SKM-1 treated with dmso at 0.1 percent for 144 hours (cell line): ENCODE data around the gene RIMBP3C.
"Not testable (repeated sequence)": the region's sequence is repeated elsewhere in the genome, so short reads cannot be mapped to it uniquely, and the experiment has no call there.

ENCODE experiments used
- DNase-seq: peaks from one replicate; lab custom pipeline; 2025; ENCODE audit not compliant: unreplicated experiment; lab: John Stamatoyannopoulos, UW

The RIMBP3C gene, protein sequence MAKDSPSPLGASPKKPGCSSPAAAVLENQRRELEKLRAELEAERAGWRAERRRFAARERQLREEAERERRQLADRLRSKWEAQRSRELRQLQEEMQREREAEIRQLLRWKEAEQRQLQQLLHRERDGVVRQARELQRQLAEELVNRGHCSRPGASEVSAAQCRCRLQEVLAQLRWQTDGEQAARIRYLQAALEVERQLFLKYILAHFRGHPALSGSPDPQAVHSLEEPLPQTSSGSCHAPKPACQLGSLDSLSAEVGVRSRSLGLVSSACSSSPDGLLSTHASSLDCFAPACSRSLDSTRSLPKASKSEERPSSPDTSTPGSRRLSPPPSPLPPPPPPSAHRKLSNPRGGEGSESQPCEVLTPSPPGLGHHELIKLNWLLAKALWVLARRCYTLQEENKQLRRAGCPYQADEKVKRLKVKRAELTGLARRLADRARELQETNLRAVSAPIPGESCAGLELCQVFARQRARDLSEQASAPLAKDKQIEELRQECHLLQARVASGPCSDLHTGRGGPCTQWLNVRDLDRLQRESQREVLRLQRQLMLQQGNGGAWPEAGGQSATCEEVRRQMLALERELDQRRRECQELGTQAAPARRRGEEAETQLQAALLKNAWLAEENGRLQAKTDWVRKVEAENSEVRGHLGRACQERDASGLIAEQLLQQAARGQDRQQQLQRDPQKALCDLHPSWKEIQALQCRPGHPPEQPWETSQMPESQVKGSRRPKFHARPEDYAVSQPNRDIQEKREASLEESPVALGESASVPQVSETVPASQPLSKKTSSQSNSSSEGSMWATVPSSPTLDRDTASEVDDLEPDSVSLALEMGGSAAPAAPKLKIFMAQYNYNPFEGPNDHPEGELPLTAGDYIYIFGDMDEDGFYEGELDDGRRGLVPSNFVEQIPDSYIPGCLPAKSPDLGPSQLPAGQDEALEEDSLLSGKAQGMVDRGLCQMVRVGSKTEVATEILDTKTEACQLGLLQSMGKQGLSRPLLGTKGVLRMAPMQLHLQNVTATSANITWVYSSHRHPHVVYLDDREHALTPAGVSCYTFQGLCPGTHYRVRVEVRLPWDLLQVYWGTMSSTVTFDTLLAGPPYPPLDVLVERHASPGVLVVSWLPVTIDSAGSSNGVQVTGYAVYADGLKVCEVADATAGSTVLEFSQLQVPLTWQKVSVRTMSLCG (N-terminal part only)

DNA sequence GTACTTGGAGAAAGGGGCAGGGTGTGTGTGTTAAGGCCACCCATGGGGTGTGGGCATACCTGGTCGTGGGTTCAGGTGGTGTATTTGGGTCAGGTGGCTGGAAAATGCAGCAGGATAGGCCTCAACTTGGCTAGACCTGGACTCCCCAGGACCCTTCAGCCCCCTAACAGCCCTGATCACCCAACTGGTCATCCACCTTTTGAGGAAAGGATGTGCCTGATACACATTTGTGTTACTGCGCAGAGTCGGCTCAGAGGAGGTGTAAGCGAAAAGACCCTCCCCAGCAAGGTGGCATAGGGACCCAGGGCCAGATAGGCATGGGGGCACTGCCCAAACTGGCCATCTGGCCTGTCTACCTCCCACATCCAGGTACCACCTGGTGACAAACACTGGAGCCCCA lies at the start of gene RIMBP3C:
Gene RIMBP3C, minus strand, starts transcription at position 101 of the 400 bp plus-strand sequence. CDS start 485 bp downstream, outside the sequence.
- DNase-seq: not testable (repeated sequence)

GRCh38 chr22:21599053-21599893 lies 48.0 kb upstream of the RIMBP3C start:
- DNase-seq: no peak

DNA sequence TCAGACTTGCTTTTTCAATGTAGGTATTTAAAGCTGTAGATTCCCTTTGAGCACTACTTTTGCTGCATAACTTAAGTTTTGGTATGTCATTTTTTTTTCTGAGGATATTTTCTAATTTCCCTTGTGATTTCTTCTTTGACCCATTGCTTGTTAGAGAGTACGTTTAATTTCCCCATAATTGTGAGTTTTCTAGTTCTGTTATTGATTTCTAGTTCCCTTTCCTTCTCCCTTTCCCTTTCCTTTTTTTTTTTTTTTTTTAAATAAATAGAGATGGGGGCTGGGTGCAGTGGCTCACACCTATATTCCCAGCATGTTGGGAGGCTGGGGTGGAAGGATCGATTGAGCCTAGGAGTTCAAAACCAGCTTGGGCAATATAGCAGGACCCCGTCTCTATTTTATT lies 47.0 kb upstream of the RIMBP3C start:
- DNase-seq: no peak

GRCh38 chr22:21596356-21597135 lies 45.3 kb upstream of the RIMBP3C start:
- DNase-seq: not testable (repeated sequence)

- DNase-seq: no peak
Observed at GRCh38 chr22:21594865-21595452, 43.7 kb upstream of the RIMBP3C start.

DNA sequence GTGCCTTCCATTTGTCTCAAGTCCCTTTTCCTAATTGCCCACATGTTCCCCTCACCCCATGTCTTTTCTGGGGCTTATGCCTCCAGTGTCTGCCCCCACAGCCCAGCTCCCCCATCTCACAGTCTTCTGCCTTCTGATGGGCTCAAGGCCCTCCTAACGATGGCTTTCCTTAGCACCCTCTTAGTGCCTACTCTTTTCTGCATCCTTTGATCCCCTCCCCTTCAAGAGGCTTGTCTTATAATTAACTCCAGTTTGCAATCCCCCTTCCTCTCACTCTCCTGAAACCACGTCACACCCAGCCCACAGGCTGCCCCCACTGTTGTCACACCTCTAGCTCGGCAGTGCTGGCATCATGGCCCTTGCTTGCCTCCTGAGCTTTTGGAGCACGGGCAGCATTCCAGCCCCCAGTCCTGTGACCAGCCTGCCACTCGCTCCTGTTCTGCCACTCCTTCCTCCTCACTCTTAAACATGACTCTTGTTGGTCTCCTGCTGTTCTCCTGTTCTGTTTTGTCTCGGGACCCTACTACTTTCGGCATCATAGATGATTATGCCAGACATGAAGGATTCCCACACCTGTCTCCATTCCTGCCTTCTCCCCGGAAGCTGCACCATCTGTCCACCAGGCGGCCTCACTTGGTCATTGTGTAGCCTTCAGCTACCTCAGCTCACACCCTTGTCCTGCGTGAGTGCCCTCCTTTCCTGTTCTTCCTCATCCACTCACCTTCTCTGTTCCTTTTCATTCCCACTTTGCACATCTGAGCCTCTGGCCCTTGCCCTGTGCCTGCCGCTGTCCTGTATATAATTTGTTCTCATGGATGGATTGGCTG lies 42.4 kb upstream of the RIMBP3C start:
- DNase-seq: no peak

DNA sequence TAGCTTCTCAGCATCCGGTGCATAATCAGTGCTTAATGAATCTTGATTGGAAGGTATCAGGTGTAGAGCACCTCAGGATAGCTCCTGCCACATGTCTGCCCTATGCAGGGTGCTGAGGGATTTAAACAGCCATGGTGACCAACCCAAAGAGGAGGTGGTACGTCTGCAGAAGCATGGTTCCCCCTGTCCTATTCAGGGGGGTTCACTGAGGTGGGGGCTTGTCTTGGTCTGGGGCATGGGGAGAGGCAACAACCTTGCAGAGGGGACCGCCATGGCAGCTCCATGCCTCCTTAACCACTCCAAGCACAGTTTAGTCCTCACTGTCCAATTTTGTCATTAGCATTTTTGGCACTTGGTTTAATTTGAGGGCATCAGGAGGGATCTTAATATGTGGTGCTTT lies 41.2 kb upstream of the RIMBP3C start:
- no peak for DNase-seq

GRCh38 chr22:21591695-21592094 lies 40.4 kb upstream of the RIMBP3C start:
- no peak for DNase-seq

DNA sequence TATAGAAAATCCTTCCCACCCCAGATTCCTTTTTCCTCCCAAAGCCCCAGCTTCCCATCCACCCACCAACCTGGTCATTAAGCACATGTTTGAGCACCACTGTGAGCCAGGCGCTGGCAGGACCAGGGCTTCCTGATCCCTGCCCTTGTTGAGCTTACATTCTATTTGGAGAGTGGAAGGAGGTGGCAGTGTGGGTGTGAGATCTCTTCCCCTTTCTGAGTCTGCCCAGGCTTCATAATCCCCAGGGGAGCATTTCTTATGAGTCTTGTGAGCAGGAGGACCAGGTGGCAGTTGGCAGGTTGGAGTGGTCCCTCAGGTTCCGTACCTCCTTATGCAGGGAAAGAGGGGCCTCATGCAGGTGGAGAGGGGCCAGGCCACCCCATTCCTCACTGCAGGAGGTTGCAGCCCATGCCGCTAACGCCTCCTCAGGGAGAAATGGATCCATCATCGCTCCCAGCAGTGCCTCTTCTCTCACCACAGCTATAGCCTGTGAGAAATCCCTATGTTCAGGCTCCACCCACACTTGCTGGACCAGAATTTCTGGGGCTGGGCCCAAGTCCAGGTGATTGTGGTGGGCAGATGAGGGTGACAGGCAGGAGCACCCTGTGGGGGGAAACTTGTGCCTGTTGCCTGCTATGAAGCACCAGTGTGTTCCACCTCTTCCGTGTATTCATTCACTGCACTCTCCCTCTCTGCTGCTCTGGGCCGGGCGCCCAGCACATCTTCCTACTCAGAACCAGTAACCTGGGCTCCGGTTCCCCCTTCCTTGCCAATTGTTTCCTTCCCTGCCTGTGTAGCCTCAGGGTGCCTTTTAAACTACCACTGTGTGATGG lies 39.8 kb upstream of the RIMBP3C start:
- no peak for DNase-seq

GRCh38 chr22:21589396-21589795 lies 38.1 kb upstream of the RIMBP3C start:
- DNase-seq: no peak

DNA sequence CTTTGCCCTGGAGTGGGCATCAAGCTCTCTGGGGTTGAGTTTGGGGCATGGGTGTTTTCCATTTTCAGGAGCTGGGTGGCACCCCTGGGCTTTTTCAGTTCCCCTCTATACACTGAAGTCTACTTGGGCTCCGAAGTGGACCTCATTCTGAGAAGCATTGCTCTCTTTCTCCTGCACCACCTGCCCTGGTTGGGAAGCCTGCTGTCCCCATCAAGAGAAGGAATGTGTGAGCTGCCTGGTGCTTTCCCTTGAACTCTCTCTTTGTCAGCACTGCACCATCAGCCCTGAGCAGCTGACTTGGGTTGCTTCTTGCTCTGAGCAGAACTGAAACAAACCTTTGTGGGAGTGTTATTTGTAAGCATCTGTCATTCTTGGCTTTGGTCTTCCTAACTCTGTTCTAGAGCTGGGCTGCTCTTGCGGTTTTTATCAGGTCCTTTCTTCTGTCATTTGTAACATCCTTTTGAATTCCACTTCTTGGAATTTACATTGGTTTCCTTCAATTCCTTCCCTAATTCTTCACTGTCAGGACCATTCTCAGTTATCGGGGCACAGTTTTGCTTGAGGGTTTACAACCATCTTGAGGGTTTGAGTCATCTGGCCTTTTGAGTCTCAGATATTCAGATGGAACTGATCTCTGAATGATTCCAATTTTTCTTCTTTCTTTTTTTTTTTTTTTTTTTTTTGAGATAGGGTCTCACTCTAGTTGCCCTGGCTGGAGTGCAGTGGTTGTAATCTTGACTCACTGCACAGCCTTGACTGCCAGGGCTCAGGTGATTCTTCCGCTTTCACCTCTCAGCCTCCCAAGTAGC lies 36.7 kb upstream of the RIMBP3C start:
- no peak for DNase-seq

DNA sequence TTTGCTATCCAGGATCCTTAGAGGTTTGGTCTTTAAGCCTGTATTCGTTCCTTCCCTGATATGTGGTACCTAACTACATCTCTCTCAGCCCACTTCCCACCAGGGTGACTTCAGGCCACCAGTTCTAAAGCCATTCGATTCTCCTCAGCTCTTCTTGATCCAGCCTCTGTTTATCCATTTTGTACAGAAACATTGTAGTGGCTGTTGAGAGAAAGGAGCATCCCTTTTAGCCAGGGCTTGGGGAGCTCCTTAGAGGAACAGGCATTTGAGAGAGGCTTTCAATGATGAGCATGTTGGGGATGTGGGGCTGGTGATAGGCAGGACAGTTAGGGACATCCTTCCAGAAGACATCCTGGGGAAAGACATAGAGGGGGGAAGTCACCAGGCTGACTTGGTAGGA lies 34.1 kb upstream of the RIMBP3C start:
- DNase-seq: no peak

GRCh38 chr22:21582801-21583740 lies 31.8 kb upstream of the RIMBP3C start:
- no peak for DNase-seq

- DNase-seq: not testable (repeated sequence)
Observed at GRCh38 chr22:21581009-21581713, 29.9 kb upstream of the RIMBP3C start.

GRCh38 chr22:21580623-21581007 lies 29.4 kb upstream of the RIMBP3C start:
- not testable (repeated sequence) for DNase-seq
